LNCaP clone FGC (cell line): ENCODE results near the gene AKAP12.

Source experiments
- DNase-seq: peaks from one replicate; pipeline ENCODE4 v3.0.0-alpha.2; 2011; ENCODE audit warnings: low read depth
- H3K4me3 ChIP-seq: 2 replicates; pipeline ENCODE4 v1.5.1; 2011; ENCODE audit warnings: mild to moderate bottlenecking, low read depth, low read length, control low read depth
- TF ChIP-seq, protein P1 (sequence below): IDR thresholded peaks from 2 replicates; pipeline ENCODE4 v1.5.1; 2012; ENCODE audit warnings: mild to moderate bottlenecking; ENCODE audit not compliant: control insufficient read depth, insufficient read depth; ENCODE audit errors: extremely low read depth

Gene AKAP12

DNA sequence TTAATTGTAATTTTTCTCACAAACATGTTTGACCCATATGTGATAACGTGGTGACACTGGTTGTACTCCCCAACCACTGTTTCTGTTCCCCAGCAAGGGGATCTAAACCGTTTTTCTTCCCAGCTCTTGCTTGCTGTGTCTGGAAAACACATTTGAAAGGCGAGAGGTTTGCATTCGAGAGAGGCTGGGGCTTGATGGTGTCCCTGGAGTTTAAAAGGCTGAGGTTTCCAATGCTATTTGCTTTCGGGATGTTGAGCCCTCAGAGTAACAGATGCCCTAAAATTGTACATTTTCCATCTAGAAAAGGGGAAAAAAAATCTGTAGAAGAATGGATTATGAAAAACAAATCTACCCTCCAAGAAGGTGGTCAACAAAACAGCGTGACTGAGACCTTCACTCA is 35.4 kb downstream of the AKAP12 start:
- TF ChIP-seq, protein P1, sequence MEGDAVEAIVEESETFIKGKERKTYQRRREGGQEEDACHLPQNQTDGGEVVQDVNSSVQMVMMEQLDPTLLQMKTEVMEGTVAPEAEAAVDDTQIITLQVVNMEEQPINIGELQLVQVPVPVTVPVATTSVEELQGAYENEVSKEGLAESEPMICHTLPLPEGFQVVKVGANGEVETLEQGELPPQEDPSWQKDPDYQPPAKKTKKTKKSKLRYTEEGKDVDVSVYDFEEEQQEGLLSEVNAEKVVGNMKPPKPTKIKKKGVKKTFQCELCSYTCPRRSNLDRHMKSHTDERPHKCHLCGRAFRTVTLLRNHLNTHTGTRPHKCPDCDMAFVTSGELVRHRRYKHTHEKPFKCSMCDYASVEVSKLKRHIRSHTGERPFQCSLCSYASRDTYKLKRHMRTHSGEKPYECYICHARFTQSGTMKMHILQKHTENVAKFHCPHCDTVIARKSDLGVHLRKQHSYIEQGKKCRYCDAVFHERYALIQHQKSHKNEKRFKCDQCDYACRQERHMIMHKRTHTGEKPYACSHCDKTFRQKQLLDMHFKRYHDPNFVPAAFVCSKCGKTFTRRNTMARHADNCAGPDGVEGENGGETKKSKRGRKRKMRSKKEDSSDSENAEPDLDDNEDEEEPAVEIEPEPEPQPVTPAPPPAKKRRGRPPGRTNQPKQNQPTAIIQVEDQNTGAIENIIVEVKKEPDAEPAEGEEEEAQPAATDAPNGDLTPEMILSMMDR, result no peak
- no peak for DNase-seq
- no peak overlapping the region for H3K4me3 ChIP-seq

DNA sequence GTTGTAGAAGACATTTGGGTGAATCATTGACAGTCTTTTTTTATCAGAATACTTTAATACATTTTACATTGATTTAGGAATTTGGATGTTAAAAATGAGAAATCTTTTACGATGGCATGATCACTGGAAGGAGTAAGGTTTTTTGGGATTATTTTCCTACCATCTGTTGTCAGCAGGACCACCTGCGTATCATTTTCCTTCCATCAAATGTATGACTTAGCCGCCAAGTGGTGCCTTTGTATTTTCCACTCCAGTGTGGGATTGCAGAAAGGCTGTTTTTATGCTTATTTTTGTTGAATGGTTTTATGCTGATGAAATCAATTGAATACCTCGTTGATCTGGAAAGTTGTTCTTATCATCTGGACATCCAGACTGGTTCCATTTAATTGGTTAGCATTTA is 35.8 kb downstream of the AKAP12 start:
- H3K4me3 ChIP-seq, result no peak overlapping the region
- TF ChIP-seq, protein P1, result no peak
- no peak for DNase-seq

DNA sequence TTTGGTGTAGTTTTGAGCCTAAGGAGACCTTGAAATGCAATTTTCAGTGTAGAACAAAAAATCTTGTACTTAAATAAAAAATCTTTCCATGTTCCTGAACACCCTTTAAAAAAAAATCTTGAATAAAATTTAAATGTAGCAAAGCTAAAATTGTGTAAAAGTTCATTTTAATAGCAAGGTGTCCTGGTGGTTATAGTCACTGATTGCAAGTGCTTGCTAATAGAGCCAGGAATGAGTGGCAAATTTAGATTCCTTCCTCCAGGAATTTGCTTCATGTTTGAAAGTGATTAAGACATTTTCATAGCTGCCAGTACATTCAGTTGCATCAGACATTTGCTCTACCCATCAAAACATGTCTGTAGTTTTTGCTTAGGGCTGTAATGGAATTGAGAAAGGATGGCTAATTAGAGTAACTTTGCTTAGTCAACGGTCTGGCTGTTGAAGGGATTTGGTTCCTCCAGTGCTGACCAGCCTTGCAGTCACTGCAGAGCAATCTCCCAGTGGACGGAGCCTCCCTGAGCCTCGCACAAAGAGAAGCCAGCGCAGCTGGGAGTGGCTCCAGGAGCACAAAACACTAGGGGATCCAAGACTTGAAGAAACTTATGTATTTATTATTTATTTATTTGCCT is 36.5 kb downstream of the AKAP12 start:
- H3K4me3 ChIP-seq, result no peak overlapping the region
- no peak for DNase-seq

DNA sequence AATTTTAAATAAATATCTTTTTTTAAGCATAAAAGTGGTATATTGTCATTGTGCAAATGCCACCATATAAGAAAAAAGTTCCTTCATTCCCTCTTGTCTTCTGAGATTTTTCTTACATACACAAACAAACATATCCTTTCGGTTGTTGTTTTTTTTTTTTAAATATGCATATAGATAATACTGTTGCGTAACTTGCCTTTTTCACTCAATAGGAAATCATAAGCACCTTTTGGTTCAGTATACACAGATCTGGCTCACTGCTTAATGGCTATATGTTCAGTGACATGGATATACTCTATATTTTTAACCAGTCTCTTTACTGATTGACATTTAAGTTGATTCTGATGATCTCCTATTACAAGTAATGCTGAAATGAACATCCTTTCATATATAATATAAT is 40.1 kb downstream of the AKAP12 start:
- H3K4me3 ChIP-seq, result no peak overlapping the region
- DNase-seq, result no peak
- TF ChIP-seq, protein P1, result no peak

More for the DNA sequence above, 36.5 kb downstream of the AKAP12 start:
- TF ChIP-seq, protein P1, result no peak

DNA sequence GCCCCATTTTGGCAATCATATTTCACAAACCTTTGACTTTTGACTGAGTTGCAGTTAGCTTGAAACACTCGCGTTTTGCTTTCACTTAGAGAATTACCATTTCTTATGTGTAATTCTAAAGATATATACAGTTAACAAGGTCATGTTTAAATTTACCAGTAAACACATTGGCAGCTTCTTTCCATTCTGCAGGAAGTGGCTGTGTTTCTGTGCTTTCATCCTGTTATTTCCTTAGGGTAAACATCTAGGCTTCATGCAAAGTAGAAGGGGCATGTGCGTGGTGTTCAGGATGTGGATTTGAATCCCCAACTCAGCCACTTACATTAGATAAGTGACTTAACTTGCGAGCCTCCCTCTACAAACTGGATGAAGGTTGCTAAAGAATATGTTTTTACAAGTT is 41.1 kb downstream of the AKAP12 start:
- no peak overlapping the region for H3K4me3 ChIP-seq
- TF ChIP-seq, protein P1, result no peak

DNA sequence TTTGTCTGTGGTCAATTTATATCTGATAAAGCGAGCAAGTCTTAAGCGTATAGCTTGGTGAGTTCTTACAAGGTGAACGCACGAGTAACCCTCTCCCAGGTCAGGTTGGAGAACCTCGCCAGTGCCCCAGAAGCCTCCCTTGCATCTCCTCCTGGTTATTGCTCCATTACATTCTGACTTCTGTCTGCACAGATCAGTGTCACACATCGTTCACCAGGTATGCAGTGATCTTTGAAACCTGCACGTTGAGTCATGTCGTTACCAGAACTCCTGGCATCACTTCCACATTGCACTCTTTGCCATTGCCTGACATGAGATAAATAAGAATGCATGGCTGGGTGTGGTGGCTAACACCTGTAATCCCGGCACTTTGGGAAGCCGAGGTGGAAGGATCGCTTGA is 44.2 kb downstream of the AKAP12 start:
- DNase-seq, result no peak
- H3K4me3 ChIP-seq, result no peak overlapping the region

More for the DNA sequence above, 41.1 kb downstream of the AKAP12 start:
- no peak for DNase-seq

More for the DNA sequence above, 44.2 kb downstream of the AKAP12 start:
- TF ChIP-seq, protein P1, result no peak
